Panc1 (cell line): ENCODE measurements around the gene NLRP10. TPM values are rescaled to one million over a fixed set of nuclear protein-coding genes. Genes with fewer than 3 reads are reported as not detected.

Experiments used
- ATAC-seq: fragments of 200-7000 bp; cut with Tn5 transposase; 2 replicates; pipeline ENCODE4 v1.9.1; 2020; ENCODE audit warnings: mild to moderate bottlenecking, moderate library complexity
- BruUV-seq: library from RNA; stranded (reverse); fragments of 400-500 nt; replicated peaks from 2 replicates; lab custom pipeline; 2021; lab: Mats Ljungman, UMichigan
- CTCF ChIA-PET: fragments of 300-600 bp; sonication (Branson Sonifier 250); formaldehyde crosslinking; loops from one replicate; lab custom pipeline; 2022; ENCODE audit warnings: antibody characterized with exemption; lab: Charles Lee
- POLR2A ChIA-PET: fragments of 300-600 bp; sonication (Branson Sonifier 250); formaldehyde crosslinking; loops from one replicate; lab custom pipeline; 2022; ENCODE audit warnings: antibody characterized with exemption; lab: Charles Lee
- DNase-seq: peaks from one replicate; pipeline ENCODE4 v3.0.0-alpha.2; 2010; ENCODE audit warnings: low read depth, low spot score
- H3K27ac ChIP-seq: 2 replicates; pipeline ENCODE4 v1.5.1; 2011; ENCODE audit warnings: mild to moderate bottlenecking, low read length, inconsistent platforms
- H3K27me3 ChIP-seq: fragments of 200-500 bp; sonication (Bioruptor generic); 2 replicates; pipeline ENCODE4 v1.6.0; 2014; ENCODE audit warnings: low read length, inconsistent platforms; ENCODE audit not compliant: control insufficient read depth, insufficient read depth
- H3K36me3 ChIP-seq: fragments of 200-500 bp; sonication (Bioruptor generic); 2 replicates; pipeline ENCODE4 v1.5.1; 2014; ENCODE audit warnings: inconsistent platforms, mild to moderate bottlenecking, low read length, moderate library complexity; ENCODE audit not compliant: control insufficient read depth, insufficient read depth
- H3K4me1 ChIP-seq: 2 replicates; pipeline ENCODE4 v1.5.1; 2011; ENCODE audit warnings: inconsistent platforms, mild to moderate bottlenecking, low read length, moderate library complexity; ENCODE audit not compliant: control insufficient read depth, insufficient read depth
- H3K4me3 ChIP-seq, 2 experiments: 2 replicates each; pipeline ENCODE4 v1.5.1; 2011 to 2012; ENCODE audit warnings: low read depth in 2 of 2, low read length in 2 of 2, mild to moderate bottlenecking in 2 of 2, inconsistent platforms in 1 of 2, moderate library complexity in 1 of 2
- H3K9me3 ChIP-seq: fragments of 200-500 bp; sonication (Bioruptor generic); 2 replicates; pipeline ENCODE4 v1.5.1; 2014; ENCODE audit warnings: low read depth, mild to moderate bottlenecking, inconsistent platforms, low read length, moderate library complexity; ENCODE audit not compliant: control insufficient read depth, insufficient read depth
- CTCF ChIP-seq: fragments of 450-650 bp; IDR thresholded peaks from 2 replicates; pipeline ENCODE4 v1.5.1; 2017; ENCODE audit warnings: mild to moderate bottlenecking
- POLR2AphosphoS5 ChIP-seq: IDR thresholded peaks from 2 replicates; pipeline ENCODE4 v1.6.1; 2012; ENCODE audit warnings: mild to moderate bottlenecking, low read depth, low read length, moderate library complexity
- REST ChIP-seq, 2 experiments: IDR thresholded peaks; 2 replicates each; pipeline ENCODE4 v1.6.1; 2011 to 2012; ENCODE audit warnings: low read depth in 2 of 2, control low read depth in 1 of 2, low read length in 1 of 2, mild to moderate bottlenecking in 1 of 2, moderate library complexity in 1 of 2; ENCODE audit not compliant: insufficient read depth in 1 of 2
- SIN3A ChIP-seq: IDR thresholded peaks from 2 replicates; pipeline ENCODE4 v1.6.1; 2012; ENCODE audit warnings: low read depth, mild to moderate bottlenecking, low read length, moderate library complexity, borderline replicate concordance; ENCODE audit not compliant: insufficient read depth
- TCF7L2 ChIP-seq: IDR thresholded peaks from 2 replicates; pipeline ENCODE4 v1.6.1; 2011; ENCODE audit warnings: mild to moderate bottlenecking, low read depth, low read length, inconsistent platforms
- in situ Hi-C: cut with HindIII; loops from 2 replicates; pipeline ENCODE4 v1.10.0; 2016; ENCODE audit warnings: low sequenced_read_pairs, low pct_unique_long_range_greater_than_20kb
- intact Hi-C: fragments of 100-400 bp; cut with micrococcal nuclease; formaldehyde crosslinking; loops from one replicate; pipeline ENCODE4 v1.10.0; 2022; ENCODE audit not compliant: unreplicated experiment
- total RNA-seq: library from RNA; stranded (reverse); gene quantifications from one replicate; pipeline ENCODE4 v1.2.1, GENCODE V29; 2021; ENCODE audit not compliant: unreplicated experiment

The NLRP10 gene
- total RNA-seq, 1 experiment from 2014 or later: not detected

- in situ Hi-C loops: no loop called here
- H3K9me3 ChIP-seq: no peaks in the 10 kb centered on the region
- POLR2A ChIA-PET: no interaction called here
- BruUV-seq: no TSS peak
- H3K27ac ChIP-seq: no peak overlapping the region
- DNase-seq: no peak
- H3K27me3 ChIP-seq: no peaks in the 10 kb centered on the region
- H3K36me3 ChIP-seq: no peaks in the 10 kb centered on the region
- no peaks in the 10 kb centered on the region for H3K4me1 ChIP-seq
- no peak for TF ChIP-seq SIN3A
- TF ChIP-seq TCF7L2: no peak
- TF ChIP-seq REST (IDR thresholded peaks at IDR 0.05; ENCODE audit: insufficient read depth in 1 of 2, low read depth in 2 of 2, low read length in 1 of 2): no peak
- TF ChIP-seq CTCF: no peak
- TF ChIP-seq POLR2AphosphoS5: no peak
- no peak overlapping the region for H3K4me3 ChIP-seq
- no peak for ATAC-seq
- CTCF ChIA-PET: interaction anchor here (1.8 kb wide), 1 partner anchor 17 kb away, joined by 4 read pairs; the partner anchor contains the start of gene EIF3F
- intact Hi-C loops: no loop called here
These were observed 4.8 kb upstream of the NLRP10 start for GRCh38 chr11:7969756-7970646.

- Histone ChIP-seq H3K27ac (no peak overlapping the region), H3K36me3 (no peaks in the 10 kb centered on the region), H3K4me3 (no peak overlapping the region), H3K9me3 (no peaks in the 10 kb centered on the region), H3K4me1 (no peaks in the 10 kb centered on the region), H3K27me3 (no peaks in the 10 kb centered on the region)
- intact Hi-C loops: no loop called here
- BruUV-seq: no TSS peak
- no peak for DNase-seq
- CTCF ChIA-PET: interaction anchor here (1.8 kb wide), 1 partner anchor 18 kb away, joined by 4 read pairs; the partner anchor contains the start of gene EIF3F
- TF ChIP-seq SIN3A (no peak), POLR2AphosphoS5 (no peak), CTCF (no peak), TCF7L2 (no peak), REST (IDR thresholded peaks at IDR 0.05; ENCODE audit: insufficient read depth in 1 of 2, low read depth in 2 of 2, low read length in 1 of 2) (no peak)
- POLR2A ChIA-PET: no interaction called here
- ATAC-seq: no peak
- in situ Hi-C loops: no loop called here
These were observed 3.4 kb upstream of the NLRP10 start for GRCh38 chr11:7968686-7969085.
